ENCODE measurements around the gene PEX11B. TPM values are rescaled to one million over a fixed set of nuclear protein-coding genes. Genes with fewer than 3 reads are reported as not detected.

The PEX11B gene
- total and polyA plus RNA-seq, 11 donors = 17.7 to 29.8 (median 24.5) TPM

- H3K4me1 ChIP-seq = peaks cover 7 to 82% (median 53%) of the 10 kb centered on the region in 12 donors
- peaks cover 0 to 4% (median 0%) of the 10 kb centered on the region in 9 donors for H3K36me3 ChIP-seq
- H3K9me3 ChIP-seq = no peaks in the 10 kb centered on the region
- peak overlapping the region; percentile 71 to 98 (median 92) for H3K27ac ChIP-seq
- no peak for DNase-seq
- intact Hi-C loops (cut with DNase I) = loop anchor here in 9 of 10 donors (2.0 to 10.0 kb wide), 8 partner anchors 31 to 105 kb away; partner anchors contain the start of genes PEX11B (in 5 of the 9), PIAS3 (in 5 of the 9), RBM8A (in 2 of the 9) and TXNIP (in 1 of the 9)
- peak overlapping the region; percentile 38 to 82 (median 71) for H3K4me3 ChIP-seq
- no peak for ATAC-seq
- WGBS, 4 donors = 4 to 7% (median 6%) methylated on average over 12 of the region's 12 CpGs
- H3K27me3 ChIP-seq = no peaks in the 10 kb centered on the region
- no peak for TF ChIP-seq POLR2A (IDR thresholded peaks at IDR 0.05)
- TF ChIP-seq CTCF (IDR thresholded peaks at IDR 0.05) = no peak
Observed at GRCh38 chr1:145959957-145960467, 41.5 kb upstream of the PEX11B start.

GRCh38 chr1:145959333-145959732, 40.8 kb upstream of the PEX11B start:
- Histone ChIP-seq H3K4me3 (no peak overlapping the region), H3K36me3 (peaks cover 0 to 5% (median 0%) of the 10 kb centered on the region in 9 donors), H3K27me3 (no peaks in the 10 kb centered on the region), H3K27ac (peak overlapping the region in 7 of 12 donors; percentile 7 to 98 (median 91)), H3K4me1 (peaks cover 8 to 87% (median 59%) of the 10 kb centered on the region in 12 donors), H3K9me3 (no peaks in the 10 kb centered on the region)
- no peak for ATAC-seq
- TF ChIP-seq CTCF (IDR thresholded peaks at IDR 0.05) = no peak
- no peak for TF ChIP-seq POLR2A (IDR thresholded peaks at IDR 0.05)
- intact Hi-C loops (cut with DNase I) = loop anchor here in 7 of 10 donors (2.0 to 10.0 kb wide), 5 partner anchors 31 to 105 kb away; partner anchors contain the start of genes PEX11B (in 5 of the 7) and PIAS3 (in 4 of the 7)
- no peak for DNase-seq

GRCh38 chr1:145958734-145959133, 40.2 kb upstream of the PEX11B start:
- DNase-seq = no peak
- Histone ChIP-seq H3K9me3 (no peaks in the 10 kb centered on the region), H3K27ac (peak overlapping the region in 9 of 12 donors; percentile 93 to 100 (median 98)), H3K36me3 (peaks cover 0 to 5% (median 0%) of the 10 kb centered on the region in 9 donors), H3K4me3 (peak overlapping the region in 1 of 12 donors; percentile 69), H3K27me3 (no peaks in the 10 kb centered on the region), H3K4me1 (peaks cover 8 to 88% (median 58%) of the 10 kb centered on the region in 12 donors)
- no peak for ATAC-seq
- TF ChIP-seq CTCF (IDR thresholded peaks at IDR 0.05) (no peak), POLR2A (IDR thresholded peaks at IDR 0.05) (no peak)
- intact Hi-C loops (cut with DNase I) = loop anchor here in 8 of 10 donors (1.0 to 10.0 kb wide), 6 partner anchors 30 to 104 kb away; partner anchors contain the start of genes PEX11B (in 5 of the 8), PIAS3 (in 4 of the 8) and RBM8A (in 1 of the 8)

All from heart left ventricle (tissue), 16 donors.